Adipocyte (in vitro differentiated cells): ENCODE measurements around the gene FAT1.
A peak's percentile ranks its signal among the peaks of the same experiment; 100 is the strongest.

Source experiments
- DNase-seq: peaks from one replicate; pipeline ENCODE4 v3.0.0-alpha.2; 2015; ENCODE audit warnings: low read depth
- H3K27me3 ChIP-seq: replicated peaks from 2 replicates; pipeline ENCODE4 v1.7.0; 2013; ENCODE audit warnings: mild to moderate bottlenecking, low read length, moderate library complexity; ENCODE audit not compliant: control insufficient read depth, insufficient read depth
- H3K36me3 ChIP-seq: 2 replicates; pipeline ENCODE4 v1.7.0; 2013; ENCODE audit warnings: low read length, mild to moderate bottlenecking, moderate library complexity; ENCODE audit not compliant: control insufficient read depth, insufficient read depth, severe bottlenecking
- H3K4me1 ChIP-seq: 2 replicates; pipeline ENCODE4 v1.7.0; 2013; ENCODE audit warnings: mild to moderate bottlenecking, low read length, moderate library complexity; ENCODE audit not compliant: control insufficient read depth, insufficient read depth
- H3K4me3 ChIP-seq: 2 replicates; pipeline ENCODE4 v1.7.0; 2013; ENCODE audit warnings: mild to moderate bottlenecking, low read length, moderate library complexity
- H3K9ac ChIP-seq: 2 replicates; pipeline ENCODE4 v1.7.0; 2013; ENCODE audit warnings: mild to moderate bottlenecking, low read length, moderate library complexity
- H3K9me3 ChIP-seq: 2 replicates; pipeline ENCODE4 v1.7.0; 2013; ENCODE audit warnings: mild to moderate bottlenecking, low read length, moderate library complexity; ENCODE audit not compliant: control insufficient read depth

Gene FAT1

GRCh38 chr4:186643501-186644310 lies 80.0 kb downstream of the FAT1 start:
- peak overlapping the region; percentile 61 for H3K9ac ChIP-seq
- H3K4me3 ChIP-seq, result peak overlapping the region; percentile 62
- peak; percentile 52 for DNase-seq
- peaks cover 15% of the 10 kb centered on the region for H3K4me1 ChIP-seq
- no peaks in the 10 kb centered on the region for H3K27me3 ChIP-seq
- peaks cover 21% of the 10 kb centered on the region for H3K36me3 ChIP-seq
- no peaks in the 10 kb centered on the region for H3K9me3 ChIP-seq

- peaks cover 15% of the 10 kb centered on the region for H3K4me1 ChIP-seq
- H3K4me3 ChIP-seq, result no peak overlapping the region
- no peak for DNase-seq
- H3K9ac ChIP-seq, result no peak overlapping the region
- no peaks in the 10 kb centered on the region for H3K9me3 ChIP-seq
- H3K36me3 ChIP-seq, result peaks cover 19% of the 10 kb centered on the region
- H3K27me3 ChIP-seq, result no peaks in the 10 kb centered on the region
Measured at GRCh38 chr4:186642998-186643397, 80.7 kb downstream of the FAT1 start.

- H3K9ac ChIP-seq, result no peak overlapping the region
- no peaks in the 10 kb centered on the region for H3K27me3 ChIP-seq
- peaks cover 21% of the 10 kb centered on the region for H3K36me3 ChIP-seq
- no peaks in the 10 kb centered on the region for H3K9me3 ChIP-seq
- H3K4me1 ChIP-seq, result peaks cover 15% of the 10 kb centered on the region
- no peak for DNase-seq
- H3K4me3 ChIP-seq, result no peak overlapping the region
Measured at GRCh38 chr4:186642530-186642929, 81.1 kb downstream of the FAT1 start.

- H3K36me3 ChIP-seq, result peaks cover 82% of the 10 kb centered on the region
- H3K9ac ChIP-seq, result no peak overlapping the region
- H3K9me3 ChIP-seq, result no peaks in the 10 kb centered on the region
- H3K4me3 ChIP-seq, result no peak overlapping the region
- H3K4me1 ChIP-seq, result no peaks in the 10 kb centered on the region
- no peaks in the 10 kb centered on the region for H3K27me3 ChIP-seq
- no peak for DNase-seq
Measured at GRCh38 chr4:186634591-186635128, 89.0 kb downstream of the FAT1 start.

GRCh38 chr4:186633844-186634243 lies 89.8 kb downstream of the FAT1 start:
- Histone ChIP-seq H3K4me1 (no peaks in the 10 kb centered on the region), H3K36me3 (peaks cover 82% of the 10 kb centered on the region), H3K9ac (no peak overlapping the region), H3K27me3 (no peaks in the 10 kb centered on the region), H3K9me3 (no peaks in the 10 kb centered on the region), H3K4me3 (no peak overlapping the region)
- no peak for DNase-seq

- H3K36me3 ChIP-seq, result peaks cover 74% of the 10 kb centered on the region
- no peak overlapping the region for H3K9ac ChIP-seq
- H3K9me3 ChIP-seq, result no peaks in the 10 kb centered on the region
- no peaks in the 10 kb centered on the region for H3K27me3 ChIP-seq
- no peak overlapping the region for H3K4me3 ChIP-seq
- no peak for DNase-seq
- H3K4me1 ChIP-seq, result peaks cover 7% of the 10 kb centered on the region
Measured at GRCh38 chr4:186630128-186630527, 93.5 kb downstream of the FAT1 start.

- H3K36me3 ChIP-seq, result peaks cover 58% of the 10 kb centered on the region
- no peak overlapping the region for H3K4me3 ChIP-seq
- H3K9ac ChIP-seq, result no peak overlapping the region
- no peaks in the 10 kb centered on the region for H3K9me3 ChIP-seq
- no peaks in the 10 kb centered on the region for H3K27me3 ChIP-seq
- no peak for DNase-seq
- H3K4me1 ChIP-seq, result peaks cover 26% of the 10 kb centered on the region
Measured at GRCh38 chr4:186628058-186628711, 95.5 kb downstream of the FAT1 start.

GRCh38 chr4:186627226-186627865 lies 96.3 kb downstream of the FAT1 start:
- H3K27me3 ChIP-seq, result no peaks in the 10 kb centered on the region
- H3K4me1 ChIP-seq, result peaks cover 35% of the 10 kb centered on the region
- peak; percentile 10 for DNase-seq
- no peak overlapping the region for H3K4me3 ChIP-seq
- H3K9ac ChIP-seq, result no peak overlapping the region
- no peaks in the 10 kb centered on the region for H3K9me3 ChIP-seq
- H3K36me3 ChIP-seq, result peaks cover 50% of the 10 kb centered on the region

GRCh38 chr4:186624951-186625350 lies 98.7 kb downstream of the FAT1 start:
- DNase-seq, result peak; percentile 85
- peak overlapping the region; percentile 48 for H3K9ac ChIP-seq
- H3K27me3 ChIP-seq, result no peaks in the 10 kb centered on the region
- H3K36me3 ChIP-seq, result peaks cover 42% of the 10 kb centered on the region
- H3K9me3 ChIP-seq, result no peaks in the 10 kb centered on the region
- H3K4me1 ChIP-seq, result peaks cover 46% of the 10 kb centered on the region
- no peak overlapping the region for H3K4me3 ChIP-seq

- Histone ChIP-seq H3K9ac (peak overlapping the region; percentile 30), H3K4me3 (peak overlapping the region; percentile 14), H3K36me3 (peaks cover 44% of the 10 kb centered on the region), H3K27me3 (no peaks in the 10 kb centered on the region), H3K4me1 (peaks cover 46% of the 10 kb centered on the region), H3K9me3 (no peaks in the 10 kb centered on the region)
- peak; percentile 10 for DNase-seq
Measured at GRCh38 chr4:186623546-186623945, 100.1 kb downstream of the FAT1 start.
